ENCODE measurements around the gene SLC23A1.

The SLC23A1 gene

GRCh38 chr5:139377226-139377625 is 5.9 kb downstream of the SLC23A1 start:
- no peaks in the 10 kb centered on the region for H3F3A ChIP-seq (ENCODE audit: low read depth)
- TF ChIP-seq CTCF (conservative IDR thresholded peaks at IDR 0.05; ENCODE audit: low read length) = no peak
- TF ChIP-seq EZH2phosphoT487 (IDR thresholded peaks at IDR 0.05; ENCODE audit: borderline replicate concordance) = no peak
- no peaks in the 10 kb centered on the region for H3K9me2 ChIP-seq (replicated peaks; ENCODE audit: low read depth, low read length)
- H2AFZ ChIP-seq (ENCODE audit: low read length) = no peak overlapping the region
- H3K4me3 ChIP-seq (ENCODE audit: low read length, poor library complexity, severe bottlenecking) = no peak overlapping the region
- H3K27me3 ChIP-seq (ENCODE audit: insufficient read depth, low read length, poor library complexity, severe bottlenecking) = no peaks in the 10 kb centered on the region
- H4K20me1 ChIP-seq (ENCODE audit: insufficient read depth, low read length, poor library complexity, severe bottlenecking) = no peaks in the 10 kb centered on the region
- H3K9me3 ChIP-seq (ENCODE audit: insufficient read depth, low read depth, low read length) = no peaks in the 10 kb centered on the region
- H3K36me3 ChIP-seq (ENCODE audit: insufficient read depth, low read length) = no peaks in the 10 kb centered on the region
- no peak overlapping the region for H3K9ac ChIP-seq (ENCODE audit: low read depth, low read length, poor library complexity, severe bottlenecking)
- H3K4me2 ChIP-seq (ENCODE audit: low read depth, low read length, poor library complexity, severe bottlenecking) = no peak overlapping the region
- H3K79me2 ChIP-seq (ENCODE audit: insufficient read depth, low read length) = no peaks in the 10 kb centered on the region
- H3K4me1 ChIP-seq (ENCODE audit: insufficient read depth, low read length, poor library complexity, severe bottlenecking) = peaks cover 9% of the 10 kb centered on the region

- no peak overlapping the region for H3K9ac ChIP-seq (ENCODE audit: low read depth, low read length, poor library complexity, severe bottlenecking)
- no peaks in the 10 kb centered on the region for H3F3A ChIP-seq (ENCODE audit: low read depth)
- peaks cover 6% of the 10 kb centered on the region; the same call in 1 of the 2 replicates for H3K36me3 ChIP-seq (ENCODE audit: insufficient read depth, low read length)
- TF ChIP-seq CTCF (conservative IDR thresholded peaks at IDR 0.05; ENCODE audit: low read length) = no peak
- no peaks in the 10 kb centered on the region for H3K9me3 ChIP-seq (ENCODE audit: insufficient read depth, low read depth, low read length)
- H4K20me1 ChIP-seq (ENCODE audit: insufficient read depth, low read length, poor library complexity, severe bottlenecking) = no peaks in the 10 kb centered on the region
- H3K9me2 ChIP-seq (replicated peaks; ENCODE audit: low read depth, low read length) = no peaks in the 10 kb centered on the region
- peaks cover 7% of the 10 kb centered on the region for H3K4me1 ChIP-seq (ENCODE audit: insufficient read depth, low read length, poor library complexity, severe bottlenecking)
- no peak overlapping the region for H3K4me2 ChIP-seq (ENCODE audit: low read depth, low read length, poor library complexity, severe bottlenecking)
- no peaks in the 10 kb centered on the region for H3K27me3 ChIP-seq (ENCODE audit: insufficient read depth, low read length, poor library complexity, severe bottlenecking)
- no peaks in the 10 kb centered on the region for H3K79me2 ChIP-seq (ENCODE audit: insufficient read depth, low read length)
- H2AFZ ChIP-seq (ENCODE audit: low read length) = no peak overlapping the region
- no peak overlapping the region for H3K4me3 ChIP-seq (ENCODE audit: low read length, poor library complexity, severe bottlenecking)
Measured at GRCh38 chr5:139376364-139376763, 6.7 kb downstream of the SLC23A1 start.

GRCh38 chr5:139374909-139375308 is 8.2 kb downstream of the SLC23A1 start:
- no peak overlapping the region for H3K4me3 ChIP-seq (ENCODE audit: low read length, poor library complexity, severe bottlenecking)
- peaks cover 7% of the 10 kb centered on the region for H3K4me1 ChIP-seq (ENCODE audit: insufficient read depth, low read length, poor library complexity, severe bottlenecking)
- H3K36me3 ChIP-seq (ENCODE audit: insufficient read depth, low read length) = peaks cover 9% of the 10 kb centered on the region; the same call in 1 of the 2 replicates
- H2AFZ ChIP-seq (ENCODE audit: low read length) = no peak overlapping the region
- no peak overlapping the region for H3K9ac ChIP-seq (ENCODE audit: low read depth, low read length, poor library complexity, severe bottlenecking)
- no peak overlapping the region for H3K4me2 ChIP-seq (ENCODE audit: low read depth, low read length, poor library complexity, severe bottlenecking)
- H4K20me1 ChIP-seq (ENCODE audit: insufficient read depth, low read length, poor library complexity, severe bottlenecking) = no peaks in the 10 kb centered on the region
- no peaks in the 10 kb centered on the region for H3K9me3 ChIP-seq (ENCODE audit: insufficient read depth, low read depth, low read length)
- no peaks in the 10 kb centered on the region for H3F3A ChIP-seq (ENCODE audit: low read depth)
- TF ChIP-seq CTCF (conservative IDR thresholded peaks at IDR 0.05; ENCODE audit: low read length) (no peak), EZH2phosphoT487 (IDR thresholded peaks at IDR 0.05; ENCODE audit: borderline replicate concordance) (no peak)
- no peaks in the 10 kb centered on the region for H3K9me2 ChIP-seq (replicated peaks; ENCODE audit: low read depth, low read length)
- no peaks in the 10 kb centered on the region for H3K27me3 ChIP-seq (ENCODE audit: insufficient read depth, low read length, poor library complexity, severe bottlenecking)
- no peaks in the 10 kb centered on the region for H3K79me2 ChIP-seq (ENCODE audit: insufficient read depth, low read length)

All from Loucy (cell line).